ENCODE results near the gene ASB18.

GRCh38 chr2:236254001-236254400, 10.2 kb downstream of the ASB18 start:
- no peak for TF ChIP-seq CTCF (IDR thresholded peaks at IDR 0.05)
- TF ChIP-seq ZFX (IDR thresholded peaks at IDR 0.05; ENCODE audit: borderline replicate concordance) = no peak

Data from 22Rv1 (cell line).